GM12878 (cell line): ENCODE data around the gene BCAS4.

ENCODE experiments used
- BACH1 ChIP-seq: fragments of 450-650 bp; IDR thresholded peaks from 2 replicates; pipeline ENCODE4 v1.6.1; 2017; ENCODE audit warnings: mild to moderate bottlenecking, borderline replicate concordance
- CHD2 ChIP-seq: IDR thresholded peaks from 2 replicates; pipeline ENCODE4 v1.6.1; 2011; ENCODE audit warnings: low read depth, low read length, improper control_type of control experiment, borderline replicate concordance
- CTCF ChIP-seq, 3 experiments: IDR thresholded peaks in 2 of 3; conservative IDR thresholded peaks in 1 of 3; 2 replicates each; pipeline ENCODE4 v1.5.1; 2011; ENCODE audit warnings: low read depth in 3 of 3, low read length in 3 of 3, mild to moderate bottlenecking in 3 of 3, control low read depth in 2 of 3, moderate library complexity in 2 of 3, inconsistent platforms in 1 of 3, mixed read lengths in 1 of 3; ENCODE audit not compliant: control insufficient read depth in 2 of 3, insufficient read depth in 1 of 3; ENCODE audit errors: extremely low read depth in 1 of 3
- FOXM1 ChIP-seq: IDR thresholded peaks from 2 replicates; pipeline ENCODE4 v1.6.1; 2012; ENCODE audit warnings: low read depth, mild to moderate bottlenecking, inconsistent platforms, low read length, moderate library complexity
- MXI1 ChIP-seq: fragments of 150-350 bp; IDR thresholded peaks from 2 replicates; pipeline ENCODE4 v1.6.1; 2011; ENCODE audit warnings: low read depth, mild to moderate bottlenecking, inconsistent platforms, low read length, improper control_type of control experiment
- POLR2A ChIP-seq: IDR thresholded peaks from 2 replicates; pipeline ENCODE4 v1.6.1; 2011; ENCODE audit warnings: low read depth, mild to moderate bottlenecking, low read length
- RELA ChIP-seq: fragments of 450-650 bp; IDR thresholded peaks from 2 replicates; pipeline ENCODE4 v1.8.0; 2014; ENCODE audit warnings: borderline replicate concordance; ENCODE audit not compliant: partially characterized antibody
- SREBF1 ChIP-seq: IDR thresholded peaks from 2 replicates; pipeline ENCODE4 v1.6.1; 2012; ENCODE audit warnings: mild to moderate bottlenecking, low read length
- TARDBP ChIP-seq: IDR thresholded peaks from 2 replicates; pipeline ENCODE4 v1.6.1; 2016; ENCODE audit warnings: borderline replicate concordance
- TCF12 ChIP-seq: IDR thresholded peaks from 2 replicates; pipeline ENCODE4 v1.6.1; 2011; ENCODE audit warnings: low read depth, mild to moderate bottlenecking, low read length
- USF1 ChIP-seq: IDR thresholded peaks from 2 replicates; pipeline ENCODE4 v1.6.1; 2011; ENCODE audit warnings: borderline replicate concordance, low read depth, mild to moderate bottlenecking, moderate library complexity, mixed read lengths, low read length; ENCODE audit not compliant: insufficient read depth; ENCODE audit errors: extremely low read length
- ZBTB33 ChIP-seq: fragments of 450-650 bp; IDR thresholded peaks from 2 replicates; pipeline ENCODE4 v1.6.1; 2017; ENCODE audit warnings: mild to moderate bottlenecking
- ZZZ3 ChIP-seq: IDR thresholded peaks from 2 replicates; pipeline ENCODE4 v1.6.1; 2011; ENCODE audit warnings: low read depth; ENCODE audit not compliant: control insufficient read depth, insufficient read length
- TF ChIP-seq, protein P1 (sequence below): IDR thresholded peaks from 2 replicates; pipeline ENCODE4 v1.6.1; 2011; ENCODE audit warnings: low read depth, low read length, improper control_type of control experiment, borderline replicate concordance

DNA sequence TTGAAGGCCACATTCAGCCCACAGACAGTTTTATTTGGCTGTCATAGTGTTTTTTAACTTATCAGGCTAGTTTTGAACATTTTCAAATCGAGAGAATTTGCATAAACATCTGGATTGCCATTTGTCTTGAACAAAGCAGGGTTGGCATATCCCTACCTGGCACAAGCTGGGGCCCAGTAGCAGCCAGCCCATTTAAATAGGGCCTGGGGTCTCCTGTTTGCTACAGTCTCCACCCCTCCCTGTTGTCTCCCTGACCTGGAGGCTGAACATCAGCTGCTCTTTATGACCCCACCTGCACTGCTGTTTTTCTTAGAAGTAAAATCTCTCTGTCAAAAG lies 10.5 kb downstream of the BCAS4 start:
- TF ChIP-seq, protein P1, sequence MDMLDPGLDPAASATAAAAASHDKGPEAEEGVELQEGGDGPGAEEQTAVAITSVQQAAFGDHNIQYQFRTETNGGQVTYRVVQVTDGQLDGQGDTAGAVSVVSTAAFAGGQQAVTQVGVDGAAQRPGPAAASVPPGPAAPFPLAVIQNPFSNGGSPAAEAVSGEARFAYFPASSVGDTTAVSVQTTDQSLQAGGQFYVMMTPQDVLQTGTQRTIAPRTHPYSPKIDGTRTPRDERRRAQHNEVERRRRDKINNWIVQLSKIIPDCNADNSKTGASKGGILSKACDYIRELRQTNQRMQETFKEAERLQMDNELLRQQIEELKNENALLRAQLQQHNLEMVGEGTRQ = no peak
- TF ChIP-seq CHD2 (no peak), USF1 (no peak), POLR2A (no peak), CTCF (IDR thresholded peaks at IDR 0.05 in 2 of 3, conservative IDR thresholded peaks at IDR 0.05 in 1 of 3; ENCODE audit: control insufficient read depth in 2 of 3, extremely low read depth in 1 of 3, insufficient read depth in 1 of 3, low read depth in 3 of 3, low read length in 3 of 3) (no peak), TARDBP (no peak), ZBTB33 (no peak), ZZZ3 (no peak), RELA (no peak), TCF12 (no peak), FOXM1 (no peak), MXI1 (no peak), BACH1 (no peak), SREBF1 (no peak)
